Adipose tissue (tissue), 3 donors: Measurements from ENCODE around the gene SLC34A1. TPM values are rescaled to one million over a fixed set of nuclear protein-coding genes. Genes with fewer than 3 reads are reported as not detected.

ENCODE experiments used
- H3K27ac ChIP-seq: one replicate; pipeline ENCODE4 v1.5.1; 2013; ENCODE audit warnings: low read depth, low read length
- WGBS, 3 donors: extraction: QIAGEN DNeasy Blood & Tissue Kit; methylation state at CpG; one replicate each; pipeline ENCODE4 v1.1.7; 2013; 5-methylcytosine and 5-hydroxymethylcytosine counted together
- polyA plus RNA-seq, 3 donors: library from polyadenylated mRNA; stranded (reverse); fragments of 200-250 nt; gene quantifications; one replicate each; pipeline ENCODE4 v1.2.3, GENCODE V29; 2013
- donor health status: healthy with polysubstance abuse.
- donor health status: Bipolar disorder and iron deficiency.
- donor health status: healthy.

The SLC34A1 gene
- polyA plus RNA-seq, 3 donors: not detected

DNA sequence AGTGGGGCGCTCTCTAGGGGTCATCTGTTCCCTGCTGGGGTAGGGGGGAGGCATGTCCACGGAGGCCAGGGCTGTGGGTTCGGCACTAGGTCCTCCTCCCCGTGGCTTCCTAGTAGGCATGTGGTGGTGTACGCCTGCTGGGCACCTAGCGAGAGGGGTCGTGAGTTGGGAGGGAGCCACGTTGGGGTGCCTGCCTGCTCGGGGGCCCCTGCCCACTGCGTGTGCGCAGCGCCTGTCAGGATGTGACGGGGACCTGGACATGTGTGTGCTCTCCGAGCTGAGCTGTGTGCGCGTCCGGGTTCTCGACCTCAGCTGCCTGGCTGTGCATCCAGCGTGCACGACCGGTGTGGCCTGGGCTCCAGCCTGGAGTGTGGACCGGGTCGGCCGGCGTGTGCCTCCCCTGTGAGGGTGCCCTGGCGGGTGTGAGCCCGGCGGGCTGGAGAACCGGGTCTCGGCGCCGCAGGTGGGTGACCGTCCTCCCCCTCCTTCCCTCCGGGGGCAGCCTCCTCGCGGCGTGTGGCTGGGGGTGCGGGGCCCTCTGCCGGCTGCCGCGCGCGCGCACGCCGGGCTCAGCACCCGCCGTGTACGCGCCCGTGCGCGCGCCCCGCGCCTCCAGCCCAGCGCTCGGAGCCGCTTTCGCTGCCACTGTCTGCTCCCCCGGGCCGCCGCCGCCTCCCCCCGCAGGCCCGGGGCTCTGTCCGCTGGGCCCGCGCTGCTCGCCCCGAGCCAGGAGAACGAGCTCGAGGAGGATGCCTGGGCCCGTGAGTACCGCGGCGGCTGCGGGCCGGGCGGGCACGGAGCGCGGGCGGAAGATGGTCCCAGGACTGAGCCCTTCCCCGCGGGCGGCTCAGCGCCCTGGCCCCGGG lies 62.2 kb downstream of the SLC34A1 start, which contains the start of gene PRR7:
TSS of gene PRR7 (plus strand) at position 615 of the 866 bp plus-strand sequence. CDS start 8,254 bp downstream, outside the sequence.
- WGBS, 3 donors: 0 to 1% (median 1%) methylated on average over 59 to 85 of the region's 89 CpGs
- H3K27ac ChIP-seq: no peak within 1 kb of the TSS

DNA sequence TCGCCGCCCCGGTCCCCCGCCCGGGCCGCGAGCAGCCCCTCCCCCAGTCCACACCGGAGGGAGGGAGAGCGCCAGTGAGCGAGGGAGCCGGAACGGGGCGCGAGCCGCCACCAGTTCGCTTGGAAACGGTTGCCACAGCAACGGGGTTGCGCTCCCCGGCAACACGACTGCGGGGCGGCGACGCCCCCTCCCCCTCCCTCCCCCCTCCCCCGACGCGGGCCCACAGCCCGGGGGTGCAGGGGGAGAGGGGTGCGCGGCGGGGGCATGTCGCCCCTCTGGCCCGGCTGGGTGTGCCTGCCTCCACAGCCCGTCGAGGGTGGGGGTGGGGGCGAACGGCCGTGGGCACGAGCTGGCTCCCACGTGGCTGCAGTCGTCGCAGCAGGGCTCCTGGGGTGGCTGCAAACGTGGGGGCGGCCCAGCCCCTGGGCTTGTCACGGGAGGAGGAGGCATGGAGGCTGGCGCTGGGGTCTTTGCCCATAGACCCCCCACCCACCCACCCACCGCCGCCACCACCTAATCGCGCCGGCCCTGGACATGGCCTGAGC lies 62.9 kb downstream of the SLC34A1 start:
- H3K27ac ChIP-seq: no peak overlapping the region
- 1 to 3% (median 2%) methylated on average over 16 to 49 of the region's 52 CpGs for WGBS, 3 donors

DNA sequence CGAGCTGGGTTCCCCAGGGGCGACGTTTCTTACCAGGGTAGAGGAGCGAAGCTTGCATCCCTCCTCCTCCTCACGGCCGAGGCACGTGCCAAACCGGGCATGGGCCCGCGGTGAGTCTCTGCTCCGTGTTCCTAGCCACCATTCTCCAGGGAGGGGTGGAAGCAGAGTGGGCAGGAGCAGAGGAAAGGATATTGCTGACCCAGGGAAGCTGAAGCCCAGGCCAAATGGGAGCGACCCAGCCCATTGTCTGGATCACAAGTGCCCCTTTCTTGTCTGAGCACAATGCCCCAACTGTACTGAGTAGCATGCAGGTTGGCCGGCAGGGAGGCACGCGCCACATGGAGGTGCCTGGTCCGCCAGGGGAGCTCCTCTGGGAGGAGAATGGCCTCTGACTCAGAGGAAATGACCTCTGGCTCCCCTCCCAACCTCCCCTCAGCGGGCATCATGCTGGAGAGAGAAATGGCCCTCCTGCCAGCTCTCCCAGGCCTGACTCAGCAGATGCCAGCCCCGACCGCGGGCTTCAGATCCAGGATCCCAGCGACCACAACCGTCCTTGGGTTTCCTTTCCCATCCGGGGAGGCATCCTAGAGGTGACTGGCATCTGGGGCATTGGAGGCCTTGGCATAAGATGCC lies 63.5 kb downstream of the SLC34A1 start:
- 4 to 9% (median 8%) methylated on average over 20 to 23 of the region's 23 CpGs for WGBS, 3 donors
- H3K27ac ChIP-seq: no peak overlapping the region

Other genes with a start within 250 kb of the SLC34A1 start
- gene RAB24, start 80.7 kb upstream of the SLC34A1 start, polyA plus RNA-seq: 10 to 100 TPM; 33.7 to 70.7 (median 59.7) TPM
- gene PRELID1, start 80.6 kb upstream of the SLC34A1 start, polyA plus RNA-seq: 100 to 1,000 TPM in 2 of 3 donors, 10 to 100 TPM in 1; 94.6 to 215 (median 185) TPM
- 10 to 100 TPM in 2 of 3 donors, 1 to 10 TPM in 1; 5.4 to 11.1 (median 10.1) TPM for gene MXD3, start 72.5 kb upstream of the SLC34A1 start, polyA plus RNA-seq
- gene LMAN2, start 32.8 kb upstream of the SLC34A1 start, polyA plus RNA-seq: 100 to 1,000 TPM; 100 to 227 (median 155) TPM
- gene RGS14, start 26.5 kb upstream of the SLC34A1 start, polyA plus RNA-seq: 10 to 100 TPM; 10.1 to 17.9 (median 15.9) TPM
- gene PFN3, start 16.2 kb downstream of the SLC34A1 start, polyA plus RNA-seq: not detected
- 1 to 10 TPM in 1 of 3 donors, under 1 TPM in 1, not detected in 1; 0.42 to 2.0 TPM for gene F12, start 25.1 kb downstream of the SLC34A1 start, polyA plus RNA-seq
- gene GRK6, start 42.2 kb downstream of the SLC34A1 start, polyA plus RNA-seq: 10 to 100 TPM; 10.8 to 21.5 (median 16.2) TPM
- gene PRR7, start 62.4 kb downstream of the SLC34A1 start, polyA plus RNA-seq: 1 to 10 TPM in 2 of 3 donors, under 1 TPM in 1; 0.34 to 2.7 (median 1.9) TPM
- gene DBN1, start 89.2 kb downstream of the SLC34A1 start, polyA plus RNA-seq: 10 to 100 TPM; 10.1 to 85.7 (median 45.1) TPM
- gene PDLIM7, start 113.2 kb downstream of the SLC34A1 start, polyA plus RNA-seq: 100 to 1,000 TPM in 1 of 3 donors, 10 to 100 TPM in 2; 10.5 to 105 (median 54.0) TPM
- gene DOK3, start 125.4 kb downstream of the SLC34A1 start, polyA plus RNA-seq: 10 to 100 TPM in 2 of 3 donors, 1 to 10 TPM in 1; 5.2 to 17.7 (median 15.1) TPM
- 10 to 100 TPM; 45.8 to 77.4 (median 77.2) TPM for gene DDX41, start 132.5 kb downstream of the SLC34A1 start, polyA plus RNA-seq
- 100 to 1,000 TPM in 1 of 3 donors, 10 to 100 TPM in 2; 61.5 to 201 (median 72.5) TPM for gene FAM193B, start 170.1 kb downstream of the SLC34A1 start, polyA plus RNA-seq
- gene TMED9, start 207.8 kb downstream of the SLC34A1 start, polyA plus RNA-seq: 100 to 1,000 TPM in 2 of 3 donors, 10 to 100 TPM in 1; 67.5 to 185 (median 118) TPM
- gene B4GALT7, start 215.7 kb downstream of the SLC34A1 start, polyA plus RNA-seq: 10 to 100 TPM; 21.6 to 45.4 (median 23.8) TPM